Uterus (tissue), 4 donors: ENCODE measurements around the gene DEFB114. TPM values are rescaled to one million over a fixed set of nuclear protein-coding genes. Genes with fewer than 3 reads are reported as not detected.

Source experiments
- DNase-seq, 2 donors: peaks; one replicate each; pipeline ENCODE4 v3.0.0-alpha.2; 2019 to 2020
- H3K27ac ChIP-seq, 2 donors: fragments of 200-600 bp; sonication (generic); 1 replicate in 1 of 2; 2 replicates in 1 of 2; pipeline ENCODE4 v1.5.1; 2016 to 2018
- H3K27me3 ChIP-seq, 2 donors: fragments of 200-600 bp; sonication (generic); one replicate each; pipeline ENCODE4 v1.5.1; 2018 to 2019; ENCODE audit warnings: control low read depth in 1 of 2
- H3K36me3 ChIP-seq, 2 donors: fragments of 200-600 bp; sonication (generic); one replicate each; pipeline ENCODE4 v1.5.1; 2019; ENCODE audit warnings: control low read depth in 1 of 2
- H3K4me1 ChIP-seq, 2 donors: fragments of 200-600 bp; sonication (generic); one replicate each; pipeline ENCODE4 v1.5.1; 2018 to 2019; ENCODE audit warnings: control low read depth in 1 of 2
- H3K4me3 ChIP-seq, 2 donors: fragments of 200-600 bp; sonication (generic); 1 replicate in 1 of 2; 2 replicates in 1 of 2; pipeline ENCODE4 v1.5.1; 2018 to 2019; ENCODE audit warnings: mild to moderate bottlenecking in 1 of 2
- H3K9me3 ChIP-seq, 2 donors: fragments of 200-600 bp; sonication (generic); one replicate each; pipeline ENCODE4 v1.5.1; 2019; ENCODE audit warnings: control low read depth in 1 of 2
- POLR2A ChIP-seq, 2 donors: fragments of 450-650 bp; IDR thresholded peaks; one replicate each; pipeline ENCODE4 v1.6.1; 2016; ENCODE audit warnings: antibody characterized with exemption in 2 of 2, mild to moderate bottlenecking in 1 of 2, moderate library complexity in 1 of 2
- intact Hi-C: fragments of 100-400 bp; cut with DNase I; formaldehyde crosslinking; loops from one replicate; pipeline ENCODE4 v1.15.1; 2023; ENCODE audit warnings: low total_unique reads
- total RNA-seq, 4 donors: library from RNA; depleted of rRNA in 3 of 4; stranded (reverse); fragments of >200 nt in 3 of 4; gene quantifications; one replicate each; pipeline versions ENCODE4 v1.1.0 to v1.2.4, GENCODE V29; 2014 to 2023
- TF ChIP-seq, protein P1 (sequence below), 4 experiments: fragments of 200-600 bp in 2 of 4; fragments of 450-650 bp in 2 of 4; sonication (generic) in 2 of 4; IDR thresholded peaks; one replicate each; pipeline ENCODE4 v1.5.1; 2016 to 2019; ENCODE audit warnings: antibody characterized with exemption in 4 of 4, mild to moderate bottlenecking in 2 of 4, moderate library complexity in 1 of 4
- donor health status: DM: yes; HTN: yes; CAD: no.

DEFB114 gene
- total RNA-seq, 4 donors from 2014 or later, result not detected

DNA sequence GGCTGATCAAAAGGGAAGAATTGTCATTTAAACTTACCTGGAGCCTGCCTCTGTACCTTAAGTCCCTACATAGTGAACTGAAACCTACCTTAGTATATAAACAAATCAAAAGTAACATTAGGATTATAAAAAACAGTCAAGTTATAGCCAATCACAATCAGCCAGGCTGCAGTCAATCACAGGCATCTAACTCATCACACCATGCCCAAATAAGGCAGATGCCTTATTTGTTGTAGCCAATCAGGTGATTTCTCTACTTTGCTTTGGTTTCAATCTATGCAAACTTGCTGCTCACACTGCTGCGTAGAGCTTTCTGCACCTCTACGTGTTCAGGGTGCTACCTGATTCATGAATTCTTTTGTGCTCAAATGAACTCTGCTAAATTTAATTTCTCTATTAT is 23.8 kb upstream of the DEFB114 start:
- intact Hi-C loops, result no loop called here
- H3K9me3 ChIP-seq, result no peaks in the 10 kb centered on the region
- no peaks in the 10 kb centered on the region for H3K4me1 ChIP-seq
- H3K36me3 ChIP-seq, result no peaks in the 10 kb centered on the region
- no peak for DNase-seq
- H3K27me3 ChIP-seq, result no peaks in the 10 kb centered on the region
- H3K27ac ChIP-seq, result no peak overlapping the region
- TF ChIP-seq POLR2A (IDR thresholded peaks at IDR 0.05), result no peak
- TF ChIP-seq, protein P1, sequence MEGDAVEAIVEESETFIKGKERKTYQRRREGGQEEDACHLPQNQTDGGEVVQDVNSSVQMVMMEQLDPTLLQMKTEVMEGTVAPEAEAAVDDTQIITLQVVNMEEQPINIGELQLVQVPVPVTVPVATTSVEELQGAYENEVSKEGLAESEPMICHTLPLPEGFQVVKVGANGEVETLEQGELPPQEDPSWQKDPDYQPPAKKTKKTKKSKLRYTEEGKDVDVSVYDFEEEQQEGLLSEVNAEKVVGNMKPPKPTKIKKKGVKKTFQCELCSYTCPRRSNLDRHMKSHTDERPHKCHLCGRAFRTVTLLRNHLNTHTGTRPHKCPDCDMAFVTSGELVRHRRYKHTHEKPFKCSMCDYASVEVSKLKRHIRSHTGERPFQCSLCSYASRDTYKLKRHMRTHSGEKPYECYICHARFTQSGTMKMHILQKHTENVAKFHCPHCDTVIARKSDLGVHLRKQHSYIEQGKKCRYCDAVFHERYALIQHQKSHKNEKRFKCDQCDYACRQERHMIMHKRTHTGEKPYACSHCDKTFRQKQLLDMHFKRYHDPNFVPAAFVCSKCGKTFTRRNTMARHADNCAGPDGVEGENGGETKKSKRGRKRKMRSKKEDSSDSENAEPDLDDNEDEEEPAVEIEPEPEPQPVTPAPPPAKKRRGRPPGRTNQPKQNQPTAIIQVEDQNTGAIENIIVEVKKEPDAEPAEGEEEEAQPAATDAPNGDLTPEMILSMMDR (IDR thresholded peaks at IDR 0.05), result no peak
- no peak overlapping the region for H3K4me3 ChIP-seq

DNA sequence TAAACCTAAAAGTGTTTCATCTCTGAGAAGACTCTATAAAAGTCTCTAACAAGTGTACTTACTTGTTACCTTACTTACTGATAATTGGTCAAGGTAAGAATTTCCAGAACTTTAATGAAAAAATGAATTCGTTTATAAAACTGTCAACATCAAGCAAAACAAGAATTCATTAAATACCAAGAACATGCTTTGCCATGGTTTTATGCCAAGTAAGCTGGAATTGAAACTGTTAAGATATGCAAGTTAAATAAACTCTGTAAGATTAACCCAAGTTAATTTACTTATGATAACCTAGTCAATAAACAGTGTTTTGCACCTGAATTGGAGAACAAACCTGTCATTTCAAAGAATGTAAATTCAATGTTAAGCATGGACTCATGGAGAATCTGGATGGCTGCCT is 22.6 kb upstream of the DEFB114 start:
- Histone ChIP-seq H3K36me3 (no peaks in the 10 kb centered on the region), H3K4me3 (no peak overlapping the region), H3K4me1 (no peaks in the 10 kb centered on the region), H3K9me3 (no peaks in the 10 kb centered on the region), H3K27me3 (no peaks in the 10 kb centered on the region), H3K27ac (no peak overlapping the region)
- DNase-seq, result no peak
- TF ChIP-seq, protein P1 (IDR thresholded peaks at IDR 0.05), result no peak
- no peak for TF ChIP-seq POLR2A (IDR thresholded peaks at IDR 0.05)
- intact Hi-C loops, result no loop called here

DNA sequence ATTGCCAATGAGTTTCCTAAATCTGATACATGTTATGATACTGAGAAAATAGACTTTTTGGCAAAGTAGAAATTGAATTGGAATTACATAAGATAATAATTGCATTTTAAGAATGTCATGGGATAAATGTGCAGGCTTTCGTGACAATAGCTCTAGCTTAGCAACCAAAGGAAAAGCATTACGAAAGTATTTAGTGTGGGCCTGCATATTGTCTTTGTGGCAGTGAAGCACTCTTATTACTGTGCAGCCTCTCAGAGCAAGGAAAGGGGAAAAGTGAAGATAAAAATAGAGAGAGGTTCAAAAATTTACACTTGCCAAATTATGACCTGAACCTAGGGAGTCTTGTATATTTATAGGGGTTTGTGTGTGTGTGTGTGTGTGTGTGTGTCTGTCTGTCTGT is 18.1 kb upstream of the DEFB114 start:
- DNase-seq, result no peak
- intact Hi-C loops, result no loop called here
- H3K27me3 ChIP-seq, result no peaks in the 10 kb centered on the region
- H3K4me1 ChIP-seq, result no peaks in the 10 kb centered on the region
- no peaks in the 10 kb centered on the region for H3K36me3 ChIP-seq
- H3K27ac ChIP-seq, result no peak overlapping the region
- no peak for TF ChIP-seq POLR2A (IDR thresholded peaks at IDR 0.05)
- TF ChIP-seq, protein P1 (IDR thresholded peaks at IDR 0.05), result no peak
- no peak overlapping the region for H3K4me3 ChIP-seq
- H3K9me3 ChIP-seq, result no peaks in the 10 kb centered on the region

DNA sequence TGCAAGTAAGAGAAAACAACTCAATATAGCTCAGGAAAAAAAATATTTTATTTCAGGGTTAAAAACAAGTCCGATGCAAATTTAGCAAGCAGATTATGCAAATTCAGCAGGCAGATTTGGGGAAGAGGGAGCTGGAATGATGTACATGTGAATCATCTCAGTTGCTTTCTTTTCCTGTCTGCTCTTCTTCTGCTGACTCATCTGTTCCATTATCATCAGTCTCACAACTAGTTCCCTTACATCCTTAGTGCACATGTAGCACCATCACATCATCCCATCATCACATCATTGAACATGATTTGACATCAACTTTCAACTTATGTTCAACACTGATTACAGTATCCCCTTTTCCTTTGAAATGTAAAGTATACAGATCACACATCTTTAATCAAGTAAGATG is 16.9 kb upstream of the DEFB114 start:
- intact Hi-C loops, result no loop called here
- no peak for DNase-seq
- H3K4me3 ChIP-seq, result no peak overlapping the region
- TF ChIP-seq POLR2A (IDR thresholded peaks at IDR 0.05), result no peak
- TF ChIP-seq, protein P1 (IDR thresholded peaks at IDR 0.05), result no peak
- H3K9me3 ChIP-seq, result no peaks in the 10 kb centered on the region
- no peaks in the 10 kb centered on the region for H3K4me1 ChIP-seq
- H3K27ac ChIP-seq, result no peak overlapping the region
- H3K27me3 ChIP-seq, result no peaks in the 10 kb centered on the region
- H3K36me3 ChIP-seq, result no peaks in the 10 kb centered on the region

DNA sequence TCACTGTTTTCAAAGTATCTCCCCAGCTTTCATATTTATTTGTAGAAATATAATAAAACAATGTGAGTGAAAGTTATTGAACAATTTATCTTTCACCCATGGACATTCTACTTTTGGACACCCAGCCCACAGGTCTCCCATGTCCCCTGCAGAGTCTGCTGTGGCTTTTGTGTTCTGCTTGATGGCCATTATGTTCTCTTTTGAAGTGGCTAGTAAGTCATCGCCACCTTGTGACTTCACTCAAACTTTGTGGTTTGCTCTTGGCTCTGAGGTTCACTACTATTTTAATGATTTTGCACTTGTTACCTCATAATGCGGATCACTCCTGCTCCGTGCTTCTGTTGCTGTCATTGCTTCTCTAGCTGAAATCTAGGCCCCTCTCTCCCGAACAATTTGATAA is 15.6 kb upstream of the DEFB114 start:
- intact Hi-C loops, result no loop called here
- Histone ChIP-seq H3K4me1 (no peaks in the 10 kb centered on the region), H3K9me3 (no peaks in the 10 kb centered on the region), H3K4me3 (no peak overlapping the region), H3K36me3 (no peaks in the 10 kb centered on the region), H3K27me3 (no peaks in the 10 kb centered on the region), H3K27ac (no peak overlapping the region)
- no peak for TF ChIP-seq POLR2A (IDR thresholded peaks at IDR 0.05)
- TF ChIP-seq, protein P1 (IDR thresholded peaks at IDR 0.05), result no peak
- DNase-seq, result no peak
